ENCODE measurements around the gene FSTL5.

Gene FSTL5

GRCh38 chr4:162157241-162157640, 6.6 kb downstream of the FSTL5 start:
- TF ChIP-seq CTCF (IDR thresholded peaks at IDR 0.05; ENCODE audit: control insufficient read depth, insufficient read depth, low read depth, low read length, missing control alignments): no peak
- DNase-seq (ENCODE audit: low read depth): no peak
- H3K4me3 ChIP-seq (ENCODE audit: control insufficient read depth, low read depth, low read length): no peak overlapping the region

DNA sequence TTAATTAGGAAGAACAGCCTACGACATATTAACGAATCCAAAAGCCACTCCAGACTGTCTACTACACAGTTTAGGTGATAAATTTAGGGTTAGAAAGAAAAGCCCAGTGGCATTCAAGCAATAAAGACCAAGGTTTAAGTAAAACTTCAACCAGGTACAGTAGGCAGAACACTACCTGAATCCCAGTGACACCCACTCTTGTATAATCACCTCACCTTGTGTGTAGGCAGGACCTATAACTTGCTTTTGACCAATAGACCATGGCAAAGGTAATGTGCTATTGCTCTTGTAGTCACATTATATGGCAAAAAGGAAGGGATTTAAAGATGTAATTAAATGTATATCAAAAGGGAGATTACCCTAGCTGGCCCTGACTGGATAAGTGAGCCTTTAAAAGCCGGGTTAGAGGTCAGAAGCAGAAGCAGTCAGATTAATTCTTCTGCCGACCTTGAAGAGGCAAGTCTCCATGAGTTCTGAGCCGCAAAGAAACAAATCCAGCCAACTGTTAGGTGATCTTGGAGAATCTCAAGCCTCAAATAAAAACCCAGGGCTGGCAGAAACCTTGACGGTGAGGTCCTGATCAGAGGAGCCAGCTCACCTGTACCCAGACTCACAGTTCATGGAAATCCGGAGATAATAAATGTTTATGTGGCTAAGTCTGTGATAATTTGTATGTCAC, 8.8 kb downstream of the FSTL5 start:
- no peak for TF ChIP-seq CTCF (IDR thresholded peaks at IDR 0.05; ENCODE audit: control insufficient read depth, insufficient read depth, low read depth, low read length, missing control alignments)
- no peak overlapping the region for H3K4me3 ChIP-seq (ENCODE audit: control insufficient read depth, low read depth, low read length)
- no peak for DNase-seq (ENCODE audit: low read depth)

- DNase-seq (ENCODE audit: low read depth): no peak
- H3K4me3 ChIP-seq (ENCODE audit: control insufficient read depth, low read depth, low read length): no peak overlapping the region
- TF ChIP-seq CTCF (IDR thresholded peaks at IDR 0.05; ENCODE audit: control insufficient read depth, insufficient read depth, low read depth, low read length, missing control alignments): no peak
Measured at GRCh38 chr4:162151850-162152249, 11.9 kb downstream of the FSTL5 start.

- TF ChIP-seq CTCF (IDR thresholded peaks at IDR 0.05; ENCODE audit: control insufficient read depth, insufficient read depth, low read depth, low read length, missing control alignments): no peak
Measured at GRCh38 chr4:162151386-162151785, 12.4 kb downstream of the FSTL5 start.

DNA sequence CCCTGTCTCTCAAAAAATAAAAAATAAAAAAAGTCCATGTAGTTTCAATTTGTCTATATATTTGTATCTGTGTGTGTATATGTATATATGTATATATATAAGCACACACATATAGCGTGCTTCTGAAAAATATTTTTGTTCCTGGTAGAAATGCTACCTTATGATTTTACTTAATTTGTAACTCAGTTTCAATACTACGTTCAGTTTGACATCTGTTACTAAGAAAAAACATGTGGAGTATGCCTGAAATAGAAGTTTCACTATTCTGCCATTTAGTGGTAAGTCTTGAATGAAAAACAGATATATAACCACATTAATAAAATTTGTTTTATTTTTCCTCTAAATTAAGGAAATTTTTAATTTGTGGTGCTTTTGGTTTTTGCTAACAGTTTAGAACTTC, 14.2 kb downstream of the FSTL5 start:
- H3K4me3 ChIP-seq (ENCODE audit: control insufficient read depth, low read depth, low read length): no peak overlapping the region
- DNase-seq (ENCODE audit: low read depth): no peak

More at GRCh38 chr4:162151386-162151785, 12.4 kb downstream of the FSTL5 start:
- no peak overlapping the region for H3K4me3 ChIP-seq (ENCODE audit: control insufficient read depth, low read depth, low read length)
- DNase-seq (ENCODE audit: low read depth): no peak

GRCh38 chr4:162140051-162140683, 23.6 kb downstream of the FSTL5 start:
- TF ChIP-seq CTCF (IDR thresholded peaks at IDR 0.05; ENCODE audit: control insufficient read depth, insufficient read depth, low read depth, low read length, missing control alignments): no peak
- no peak overlapping the region for H3K4me3 ChIP-seq (ENCODE audit: control insufficient read depth, low read depth, low read length)
- no peak for DNase-seq (ENCODE audit: low read depth)

More for the DNA sequence above, 14.2 kb downstream of the FSTL5 start:
- TF ChIP-seq CTCF (IDR thresholded peaks at IDR 0.05; ENCODE audit: control insufficient read depth, insufficient read depth, low read depth, low read length, missing control alignments): no peak
